K562 (cell line): Measurements from ENCODE around the gene TDRD5. TPM values are rescaled to one million over a fixed set of nuclear protein-coding genes. Genes with fewer than 3 reads are reported as not detected.

Experiments used
- ATF1 ChIP-seq, 2 experiments: fragments of 450-650 bp in 1 of 2; IDR thresholded peaks; 2 replicates each; pipeline ENCODE4 v1.6.1; 2016; ENCODE audit warnings: missing compliant biosample characterization in 1 of 2, missing genetic modification characterization in 1 of 2
- E2F3 ChIP-seq: fragments of 250-450 bp; sonication (Bioruptor Pico); IDR thresholded peaks from 2 replicates; pipeline ENCODE4 v1.4.0; 2020; ENCODE audit warnings: mild to moderate bottlenecking
- HIVEP1 ChIP-seq: fragments of 250-450 bp; sonication (Bioruptor Pico); IDR thresholded peaks from 2 replicates; pipeline ENCODE4 v1.4.0; 2020; ENCODE audit warnings: mild to moderate bottlenecking
- MEIS2 ChIP-seq: fragments of 450-650 bp; IDR thresholded peaks from 2 replicates; pipeline ENCODE4 v1.6.1; 2014; ENCODE audit warnings: mild to moderate bottlenecking; ENCODE audit not compliant: partially characterized antibody
- NCOA4 ChIP-seq: fragments of 450-650 bp; IDR thresholded peaks from 2 replicates; pipeline ENCODE4 v1.6.1; 2018; ENCODE audit warnings: mild to moderate bottlenecking; ENCODE audit not compliant: partially characterized antibody
- ZNF699 ChIP-seq: fragments of 250-450 bp; sonication (Bioruptor Pico); IDR thresholded peaks from 2 replicates; pipeline ENCODE4 v1.8.0; 2021; ENCODE audit warnings: mild to moderate bottlenecking, moderate library complexity; ENCODE audit not compliant: insufficient replicate concordance
- polyA plus RNA-seq, 8 experiments: library from polyadenylated mRNA; depleted of rRNA in 4 of 8; stranded (reverse) in 5 of 8; unstranded in 3 of 8; fragments of >200 nt; fragmentation: Nextera tagmentation in 2 of 8; fragmentation: Illumina TruSeq in 1 of 8; extraction: Ambion mirVana in 2 of 8; extraction: Trizol in 1 of 8; gene quantifications; 2 replicates each; pipeline versions ENCODE4 v1.2.1 to v1.2.3, GENCODE V29; 2011 to 2014; ENCODE audit warnings: inconsistent platforms in 1 of 8, missing spikeins in 1 of 8
- total RNA-seq, 7 experiments: library from RNA; depleted of rRNA in 6 of 7; stranded (reverse); fragments of >200 nt in 6 of 7; fragmentation: Illumina TruSeq in 2 of 7; extraction: Trizol in 2 of 7; gene quantifications; 2 replicates each; pipeline versions ENCODE4 v1.2.1 to v1.2.3, GENCODE V29; 2011 to 2021; ENCODE audit warnings: low replicate concordance in 1 of 7
- TF ChIP-seq, protein P1 (sequence below): fragments of 250-450 bp; sonication (Bioruptor Pico); IDR thresholded peaks from 2 replicates; pipeline ENCODE4 v1.4.0; 2020; ENCODE audit warnings: mild to moderate bottlenecking, moderate library complexity, borderline replicate concordance
- TF ChIP-seq, protein P2 (sequence below): fragments of 250-450 bp; sonication (Bioruptor Pico); IDR thresholded peaks from 2 replicates; pipeline ENCODE4 v1.4.0; 2020; ENCODE audit warnings: mild to moderate bottlenecking, moderate library complexity
- TF ChIP-seq, protein P3 (sequence below): fragments of 250-450 bp; sonication (Bioruptor Pico); IDR thresholded peaks from 2 replicates; pipeline ENCODE4 v1.9.0; 2021; ENCODE audit warnings: mild to moderate bottlenecking, inconsistent platforms
- TF ChIP-seq, protein P4 (sequence below): sonication (generic); formaldehyde crosslinking; IDR thresholded peaks from 2 replicates; pipeline ENCODE4 v1.5.0; 2020; ENCODE audit warnings: missing genetic modification reagents
- TF ChIP-seq, protein P5 (sequence below): fragments of 250-450 bp; sonication (Bioruptor Pico); IDR thresholded peaks from 2 replicates; pipeline ENCODE4 v1.8.0; 2022; ENCODE audit warnings: moderate library complexity, mild to moderate bottlenecking, inconsistent platforms

TDRD5 gene
- total and polyA plus RNA-seq, 9 of the 15 experiments (the other 6 are each of a cell fraction or from before 2014, with no cell fraction given): 0.04 to 0.57 (median 0.26) TPM; not detected in 1

DNA sequence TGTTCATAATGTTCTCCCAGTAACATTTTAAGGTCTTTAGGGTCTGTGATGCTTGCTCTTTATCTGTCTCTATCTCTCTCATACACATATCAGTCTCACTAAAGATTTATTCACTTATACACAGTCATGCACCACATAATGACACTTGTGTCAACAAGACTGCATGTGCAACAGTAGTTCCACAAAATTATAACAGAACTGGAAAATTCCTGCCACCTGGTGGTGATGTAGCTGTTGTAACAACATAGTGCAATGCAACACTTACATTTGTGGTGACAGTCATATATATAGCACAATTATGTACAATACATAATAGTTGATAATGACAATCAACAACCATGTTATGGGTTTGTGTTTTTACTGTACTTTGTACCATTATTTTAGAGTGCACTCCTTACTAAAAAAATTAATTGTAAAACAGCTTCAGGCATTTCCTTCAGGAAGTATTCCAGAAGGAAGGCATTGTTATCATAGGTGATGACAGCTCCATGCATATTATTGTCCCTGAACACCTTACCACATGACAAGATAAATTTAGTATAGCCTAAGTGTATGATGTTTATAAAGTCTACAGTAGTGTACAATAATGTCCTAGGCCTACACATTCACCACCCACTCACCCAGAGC is 8.1 kb downstream of the TDRD5 start (continued):
- TF ChIP-seq, protein P1, sequence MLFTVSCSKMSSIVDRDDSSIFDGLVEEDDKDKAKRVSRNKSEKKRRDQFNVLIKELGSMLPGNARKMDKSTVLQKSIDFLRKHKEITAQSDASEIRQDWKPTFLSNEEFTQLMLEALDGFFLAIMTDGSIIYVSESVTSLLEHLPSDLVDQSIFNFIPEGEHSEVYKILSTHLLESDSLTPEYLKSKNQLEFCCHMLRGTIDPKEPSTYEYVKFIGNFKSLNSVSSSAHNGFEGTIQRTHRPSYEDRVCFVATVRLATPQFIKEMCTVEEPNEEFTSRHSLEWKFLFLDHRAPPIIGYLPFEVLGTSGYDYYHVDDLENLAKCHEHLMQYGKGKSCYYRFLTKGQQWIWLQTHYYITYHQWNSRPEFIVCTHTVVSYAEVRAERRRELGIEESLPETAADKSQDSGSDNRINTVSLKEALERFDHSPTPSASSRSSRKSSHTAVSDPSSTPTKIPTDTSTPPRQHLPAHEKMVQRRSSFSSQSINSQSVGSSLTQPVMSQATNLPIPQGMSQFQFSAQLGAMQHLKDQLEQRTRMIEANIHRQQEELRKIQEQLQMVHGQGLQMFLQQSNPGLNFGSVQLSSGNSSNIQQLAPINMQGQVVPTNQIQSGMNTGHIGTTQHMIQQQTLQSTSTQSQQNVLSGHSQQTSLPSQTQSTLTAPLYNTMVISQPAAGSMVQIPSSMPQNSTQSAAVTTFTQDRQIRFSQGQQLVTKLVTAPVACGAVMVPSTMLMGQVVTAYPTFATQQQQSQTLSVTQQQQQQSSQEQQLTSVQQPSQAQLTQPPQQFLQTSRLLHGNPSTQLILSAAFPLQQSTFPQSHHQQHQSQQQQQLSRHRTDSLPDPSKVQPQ: no peak
- TF ChIP-seq ATF1 (CRISPR knock-in tag; IDR thresholded peaks at IDR 0.05) (no peak), ATF1 (tag; IDR thresholded peaks at IDR 0.05) (no peak), ZNF699 (CRISPR knock-in tag) (no peak), MEIS2 (peak; percentile 2), HIVEP1 (CRISPR knock-in tag) (no peak), NCOA4 (no peak), E2F3 (CRISPR knock-in tag) (no peak)
- TF ChIP-seq, protein P2, sequence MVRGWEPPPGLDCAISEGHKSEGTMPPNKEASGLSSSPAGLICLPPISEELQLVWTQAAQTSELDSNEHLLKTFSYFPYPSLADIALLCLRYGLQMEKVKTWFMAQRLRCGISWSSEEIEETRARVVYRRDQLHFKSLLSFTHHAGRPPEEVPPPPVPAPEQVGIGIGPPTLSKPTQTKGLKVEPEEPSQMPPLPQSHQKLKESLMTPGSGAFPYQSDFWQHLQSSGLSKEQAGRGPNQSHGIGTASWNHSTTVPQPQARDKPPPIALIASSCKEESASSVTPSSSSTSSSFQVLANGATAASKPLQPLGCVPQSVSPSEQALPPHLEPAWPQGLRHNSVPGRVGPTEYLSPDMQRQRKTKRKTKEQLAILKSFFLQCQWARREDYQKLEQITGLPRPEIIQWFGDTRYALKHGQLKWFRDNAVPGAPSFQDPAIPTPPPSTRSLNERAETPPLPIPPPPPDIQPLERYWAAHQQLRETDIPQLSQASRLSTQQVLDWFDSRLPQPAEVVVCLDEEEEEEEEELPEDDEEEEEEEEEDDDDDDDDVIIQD (CRISPR knock-in tag): no peak
- TF ChIP-seq, protein P3, sequence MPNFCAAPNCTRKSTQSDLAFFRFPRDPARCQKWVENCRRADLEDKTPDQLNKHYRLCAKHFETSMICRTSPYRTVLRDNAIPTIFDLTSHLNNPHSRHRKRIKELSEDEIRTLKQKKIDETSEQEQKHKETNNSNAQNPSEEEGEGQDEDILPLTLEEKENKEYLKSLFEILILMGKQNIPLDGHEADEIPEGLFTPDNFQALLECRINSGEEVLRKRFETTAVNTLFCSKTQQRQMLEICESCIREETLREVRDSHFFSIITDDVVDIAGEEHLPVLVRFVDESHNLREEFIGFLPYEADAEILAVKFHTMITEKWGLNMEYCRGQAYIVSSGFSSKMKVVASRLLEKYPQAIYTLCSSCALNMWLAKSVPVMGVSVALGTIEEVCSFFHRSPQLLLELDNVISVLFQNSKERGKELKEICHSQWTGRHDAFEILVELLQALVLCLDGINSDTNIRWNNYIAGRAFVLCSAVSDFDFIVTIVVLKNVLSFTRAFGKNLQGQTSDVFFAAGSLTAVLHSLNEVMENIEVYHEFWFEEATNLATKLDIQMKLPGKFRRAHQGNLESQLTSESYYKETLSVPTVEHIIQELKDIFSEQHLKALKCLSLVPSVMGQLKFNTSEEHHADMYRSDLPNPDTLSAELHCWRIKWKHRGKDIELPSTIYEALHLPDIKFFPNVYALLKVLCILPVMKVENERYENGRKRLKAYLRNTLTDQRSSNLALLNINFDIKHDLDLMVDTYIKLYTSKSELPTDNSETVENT (CRISPR knock-in tag): no peak
- TF ChIP-seq, protein P4, sequence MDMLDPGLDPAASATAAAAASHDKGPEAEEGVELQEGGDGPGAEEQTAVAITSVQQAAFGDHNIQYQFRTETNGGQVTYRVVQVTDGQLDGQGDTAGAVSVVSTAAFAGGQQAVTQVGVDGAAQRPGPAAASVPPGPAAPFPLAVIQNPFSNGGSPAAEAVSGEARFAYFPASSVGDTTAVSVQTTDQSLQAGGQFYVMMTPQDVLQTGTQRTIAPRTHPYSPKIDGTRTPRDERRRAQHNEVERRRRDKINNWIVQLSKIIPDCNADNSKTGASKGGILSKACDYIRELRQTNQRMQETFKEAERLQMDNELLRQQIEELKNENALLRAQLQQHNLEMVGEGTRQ: no peak
- TF ChIP-seq, protein P5, sequence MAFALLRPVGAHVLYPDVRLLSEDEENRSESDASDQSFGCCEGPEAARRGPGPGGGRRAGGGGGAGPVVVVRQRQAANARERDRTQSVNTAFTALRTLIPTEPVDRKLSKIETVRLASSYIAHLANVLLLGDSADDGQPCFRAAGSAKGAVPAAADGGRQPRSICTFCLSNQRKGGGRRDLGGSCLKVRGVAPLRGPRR: no peak
